Activated naive CD4-positive, alpha-beta T cell treated with anti-CD3 and anti-CD28 coated beads for 36 hours (primary cell): Measurements from ENCODE around the gene HMX1. TPM values are rescaled to one million over a fixed set of nuclear protein-coding genes. Genes with fewer than 3 reads are reported as not detected.
A peak's percentile ranks its signal among the peaks of the same experiment; 100 is the strongest.

ENCODE experiments used
- CTCF ChIA-PET: fragments of 350-600 bp; sonication (Branson Sonifier 250); formaldehyde crosslinking; loops from one replicate; lab custom pipeline; 2021; ENCODE audit warnings: antibody characterized with exemption; lab: Charles Lee
- DNase-seq: peaks from one replicate; pipeline ENCODE4 v3.0.0-alpha.2; 2020
- H3K27ac Mint-ChIP-seq: one replicate; pipeline ENCODE4 v1.8.0; 2021; ENCODE audit warnings: mild to moderate bottlenecking, mixed read lengths
- H3K27me3 Mint-ChIP-seq: one replicate; pipeline ENCODE4 v1.8.0; 2021; ENCODE audit warnings: low read depth, mixed read lengths
- H3K36me3 Mint-ChIP-seq: one replicate; pipeline ENCODE4 v1.8.0; 2021; ENCODE audit warnings: low read depth, mixed read lengths
- H3K4me1 Mint-ChIP-seq: one replicate; pipeline ENCODE4 v1.8.0; 2021; ENCODE audit warnings: low read depth, mixed read lengths
- H3K4me3 Mint-ChIP-seq: one replicate; pipeline ENCODE4 v1.8.0; 2021; ENCODE audit warnings: mild to moderate bottlenecking, moderate library complexity, mixed read lengths
- H3K9me3 Mint-ChIP-seq: one replicate; pipeline ENCODE4 v1.8.0; 2021; ENCODE audit warnings: mixed read lengths
- intact Hi-C: fragments of 100-400 bp; cut with micrococcal nuclease; formaldehyde crosslinking; loops from one replicate; pipeline ENCODE4 v1.15.1; 2023
- total RNA-seq, 2 experiments: library from RNA; stranded (reverse); gene quantifications; one replicate each; pipeline ENCODE4 v1.2.3, GENCODE V29; 2021

Gene HMX1
- total RNA-seq, 2 experiments from 2014 or later = not detected

DNA sequence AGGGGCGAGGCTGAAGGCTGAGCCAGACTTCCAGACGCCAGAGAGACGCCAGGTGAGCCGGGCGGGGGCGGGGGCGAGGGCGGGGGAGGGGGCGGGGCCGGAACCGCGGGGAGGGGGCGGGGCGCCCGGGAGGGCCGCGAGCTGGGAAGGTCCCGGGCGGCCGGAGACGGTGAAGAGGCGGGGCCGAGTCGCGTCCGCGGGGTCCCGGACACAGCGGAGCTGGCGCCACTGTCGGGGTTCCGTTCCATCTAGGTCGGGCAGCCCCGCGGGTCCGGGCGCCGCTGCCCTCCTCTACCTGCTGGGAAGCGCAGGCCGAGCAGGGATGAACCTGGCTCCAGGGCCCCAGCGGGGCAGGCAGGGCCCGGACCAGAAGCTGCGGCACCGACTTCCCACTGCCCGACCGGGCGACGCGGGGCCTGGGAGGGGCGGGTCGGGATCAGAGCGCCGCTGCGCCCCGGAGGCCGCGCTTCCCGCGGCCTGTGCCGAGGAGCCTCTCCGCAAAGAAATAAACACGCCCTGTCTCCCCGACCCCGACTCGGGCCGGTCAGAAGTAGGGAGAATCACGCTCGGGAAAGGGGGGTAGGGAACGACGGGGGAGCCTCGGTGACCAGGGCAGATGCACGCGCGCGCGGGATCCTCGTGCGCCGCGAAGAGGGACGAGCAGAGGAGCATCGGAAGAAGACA is 10.6 kb downstream of the HMX1 start:
- no peaks in the 10 kb centered on the region for H3K9me3 Mint-ChIP-seq
- CTCF ChIA-PET = no interaction called here
- peaks cover 15% of the 10 kb centered on the region for H3K4me1 Mint-ChIP-seq
- DNase-seq = no peak
- H3K36me3 Mint-ChIP-seq = no peaks in the 10 kb centered on the region
- no peak overlapping the region for H3K27ac Mint-ChIP-seq
- intact Hi-C loops = no loop called here
- no peak overlapping the region for H3K4me3 Mint-ChIP-seq
- H3K27me3 Mint-ChIP-seq = peaks cover 63% of the 10 kb centered on the region

DNA sequence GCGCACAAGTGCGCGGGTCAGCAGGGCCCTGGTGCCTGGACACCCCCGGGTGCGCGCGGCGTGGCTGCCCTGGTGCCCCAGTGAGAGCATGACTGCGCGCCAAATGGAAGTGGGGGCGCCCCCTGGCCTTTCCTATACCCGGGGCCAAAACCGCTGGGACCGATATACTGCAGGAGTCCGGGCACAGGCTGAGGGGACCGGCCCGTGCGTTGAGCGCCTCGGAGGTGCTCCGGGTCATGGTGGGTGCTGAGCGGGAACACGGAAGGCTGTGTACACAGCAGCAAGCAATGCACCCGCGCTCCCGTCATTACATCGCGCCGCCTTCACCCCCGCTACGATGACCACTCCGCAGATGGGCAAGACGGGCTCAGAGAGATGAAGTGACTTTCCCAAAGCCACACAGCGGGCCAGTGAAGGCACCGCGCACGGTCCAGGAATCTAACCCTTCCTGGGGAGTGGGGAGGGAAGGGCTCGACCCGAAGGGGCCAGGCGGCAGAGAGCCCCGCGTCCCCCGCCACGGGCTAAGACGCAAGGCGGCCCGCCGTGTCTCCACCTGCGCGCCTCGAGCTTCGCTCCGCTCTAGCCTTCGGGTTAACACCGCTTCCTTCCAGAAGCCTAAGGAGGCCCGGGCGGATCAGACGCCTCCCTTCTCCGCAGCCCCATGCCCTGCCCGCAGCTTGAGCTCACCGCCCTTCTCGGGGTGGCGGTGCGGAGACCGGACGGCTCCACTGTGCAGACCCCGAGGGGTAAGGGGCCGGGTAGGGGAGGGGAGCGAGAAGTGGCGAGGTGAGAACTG is 11.3 kb downstream of the HMX1 start:
- CTCF ChIA-PET = no interaction called here
- H3K4me3 Mint-ChIP-seq = no peak overlapping the region
- H3K27me3 Mint-ChIP-seq = peaks cover 67% of the 10 kb centered on the region
- no peaks in the 10 kb centered on the region for H3K36me3 Mint-ChIP-seq
- DNase-seq = no peak
- H3K4me1 Mint-ChIP-seq = peaks cover 16% of the 10 kb centered on the region
- no peak overlapping the region for H3K27ac Mint-ChIP-seq
- intact Hi-C loops = no loop called here
- no peaks in the 10 kb centered on the region for H3K9me3 Mint-ChIP-seq

DNA sequence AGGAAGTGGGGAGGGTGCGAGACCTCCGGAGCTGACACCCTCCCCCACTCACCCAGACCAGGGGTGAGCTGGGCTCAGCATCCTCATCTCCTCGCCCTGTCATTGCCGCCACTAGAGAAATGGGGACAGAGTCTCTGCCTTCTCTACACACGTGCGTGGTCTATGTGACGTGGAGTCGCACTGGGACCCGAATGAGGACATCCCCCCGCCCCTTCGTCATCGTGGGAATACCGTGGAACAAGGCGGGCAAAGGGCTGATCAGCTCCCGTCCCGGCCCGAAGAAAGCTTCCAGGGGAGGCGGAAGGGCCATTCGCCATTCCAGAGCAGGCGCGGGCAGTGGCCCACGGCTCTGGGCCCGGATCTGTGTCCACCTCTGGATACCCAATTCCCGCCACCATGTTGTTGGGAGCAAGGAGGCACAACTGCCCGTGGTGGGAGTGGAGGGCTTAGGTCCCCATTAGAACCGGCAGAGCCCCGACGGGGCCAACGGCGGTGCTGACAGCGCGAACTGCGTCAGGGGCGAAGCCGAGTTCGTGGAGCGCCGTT is 12.0 kb downstream of the HMX1 start:
- peaks cover 16% of the 10 kb centered on the region for H3K4me1 Mint-ChIP-seq
- CTCF ChIA-PET = no interaction called here
- no peaks in the 10 kb centered on the region for H3K36me3 Mint-ChIP-seq
- no peaks in the 10 kb centered on the region for H3K9me3 Mint-ChIP-seq
- intact Hi-C loops = no loop called here
- H3K27me3 Mint-ChIP-seq = peaks cover 69% of the 10 kb centered on the region
- no peak overlapping the region for H3K27ac Mint-ChIP-seq
- no peak for DNase-seq
- H3K4me3 Mint-ChIP-seq = no peak overlapping the region

DNA sequence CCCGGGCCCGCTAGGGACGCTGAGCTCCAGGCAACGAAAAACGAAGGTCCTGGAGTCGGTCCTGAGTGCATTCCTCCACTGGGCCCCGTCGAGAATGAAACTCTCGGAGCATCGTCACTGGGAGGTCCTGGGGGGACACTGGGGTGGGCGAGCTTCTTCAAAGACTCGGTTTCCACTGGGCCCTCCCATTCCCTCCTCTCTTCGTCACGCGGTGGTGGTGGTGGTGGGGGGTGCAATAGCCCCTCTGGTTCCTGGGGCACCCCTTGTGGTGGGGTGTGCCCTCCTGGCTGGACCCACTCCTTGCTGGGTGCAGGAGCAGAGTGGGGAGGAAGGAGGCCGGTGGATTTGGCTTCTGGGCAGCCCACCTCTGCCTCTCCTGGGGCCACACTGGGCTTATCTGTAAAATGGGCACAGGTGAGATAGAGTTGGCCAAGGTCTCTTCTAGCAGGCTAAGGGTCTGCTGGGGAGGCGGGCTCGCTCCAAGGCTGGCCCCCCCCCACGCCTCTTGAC is 12.9 kb downstream of the HMX1 start:
- no peak for DNase-seq
- Mint-ChIP-seq H3K27me3 (peaks cover 65% of the 10 kb centered on the region), H3K36me3 (no peaks in the 10 kb centered on the region), H3K4me3 (no peak overlapping the region), H3K9me3 (no peaks in the 10 kb centered on the region), H3K27ac (no peak overlapping the region), H3K4me1 (peaks cover 16% of the 10 kb centered on the region)
- CTCF ChIA-PET = no interaction called here
- intact Hi-C loops = no loop called here

DNA sequence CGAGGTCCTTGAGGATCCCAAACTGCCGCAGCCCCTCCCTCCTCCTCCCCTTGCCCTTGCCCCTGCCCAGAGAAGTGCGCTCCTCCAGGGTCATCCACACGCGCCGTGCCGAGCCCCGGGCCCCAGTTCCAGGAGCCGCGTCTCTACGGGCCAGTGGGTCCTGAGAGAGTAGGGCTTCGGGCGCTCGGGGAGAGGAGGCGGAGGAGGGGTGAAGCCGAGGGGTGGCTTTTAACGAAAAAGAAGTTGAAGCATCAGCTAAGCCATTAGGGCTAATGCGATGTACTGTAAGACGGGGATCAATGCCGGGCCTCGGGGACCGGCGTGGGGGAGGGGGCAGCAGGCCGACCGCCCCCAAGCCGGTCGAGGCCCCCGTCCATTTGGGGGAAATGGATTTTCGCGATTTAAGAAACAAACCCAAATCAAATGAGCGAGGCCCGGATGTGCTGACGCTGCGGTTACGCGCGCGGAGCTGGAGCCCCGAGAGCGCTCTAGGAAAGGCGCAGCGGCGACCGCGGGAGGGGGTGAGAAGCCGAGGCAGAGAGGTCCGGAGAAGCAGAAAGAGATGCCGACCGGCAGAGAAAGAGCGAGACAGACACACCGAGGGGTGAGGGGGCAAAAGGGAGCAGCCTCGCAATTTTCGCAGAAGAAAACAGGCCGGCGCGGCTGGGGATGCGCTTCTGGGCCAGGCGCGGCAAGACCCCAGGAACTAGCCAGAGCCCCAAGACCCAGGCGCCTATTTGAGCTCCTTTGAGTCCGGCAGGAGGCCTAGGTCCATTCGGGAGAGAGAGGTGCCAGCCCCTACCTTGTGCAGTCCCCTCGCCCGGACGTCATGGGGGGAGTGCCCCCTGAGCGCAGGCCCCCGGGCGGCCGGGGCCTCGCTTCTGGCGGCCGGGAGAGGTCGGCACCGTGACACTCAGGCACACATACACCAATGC is 13.6 kb downstream of the HMX1 start:
- Mint-ChIP-seq H3K27ac (no peak overlapping the region), H3K27me3 (peaks cover 69% of the 10 kb centered on the region)
- CTCF ChIA-PET = no interaction called here

DNA sequence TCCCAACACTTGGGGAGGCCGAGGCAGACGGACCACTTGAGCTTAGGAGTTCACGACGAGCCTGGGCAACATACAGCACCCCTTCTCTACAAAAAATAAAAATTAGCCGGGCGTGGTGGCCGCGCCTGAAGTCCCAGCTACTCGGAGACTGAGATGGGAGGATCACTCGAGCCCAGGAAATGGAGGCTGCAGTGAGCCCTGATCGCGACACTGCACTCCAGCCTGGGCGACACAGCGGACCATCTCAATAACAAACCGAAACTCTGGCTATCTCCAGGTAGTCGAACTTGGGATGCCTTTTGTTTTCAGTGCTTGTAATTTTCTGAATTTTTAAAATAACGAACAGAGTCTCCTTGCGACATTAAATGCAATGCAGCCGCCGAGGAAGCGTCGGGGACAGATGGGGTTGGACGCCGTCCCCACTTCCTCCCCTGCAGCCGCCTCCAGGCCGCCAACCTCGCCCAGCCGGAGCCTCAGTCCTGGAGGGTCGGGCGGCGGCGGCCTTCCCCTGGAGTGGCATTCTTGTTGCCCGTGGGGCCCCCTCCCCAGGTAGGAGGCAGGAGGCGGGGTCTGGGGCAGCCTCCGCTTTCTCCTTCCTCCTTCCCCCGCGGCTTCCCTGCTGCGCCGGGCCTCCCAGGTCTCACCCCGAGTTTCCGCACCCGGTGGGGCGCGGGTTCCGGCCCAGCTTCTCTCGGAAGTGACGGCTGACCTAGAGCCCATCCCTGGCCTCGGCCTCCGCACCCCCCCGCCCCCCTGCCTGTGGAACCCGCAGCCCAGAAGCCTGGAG is 14.6 kb downstream of the HMX1 start:
- H3K9me3 Mint-ChIP-seq = peaks cover 2% of the 10 kb centered on the region
- intact Hi-C loops = loop anchor here (2.0 kb wide), 1 partner anchor 16 kb away; no protein-coding TSS in a partner anchor
- H3K27me3 Mint-ChIP-seq = peaks cover 65% of the 10 kb centered on the region
- CTCF ChIA-PET = no interaction called here
- no peaks in the 10 kb centered on the region for H3K36me3 Mint-ChIP-seq
- H3K4me3 Mint-ChIP-seq = no peak overlapping the region
- DNase-seq = no peak
- peaks cover 16% of the 10 kb centered on the region for H3K4me1 Mint-ChIP-seq
- H3K27ac Mint-ChIP-seq = no peak overlapping the region

More for the DNA sequence above, 13.6 kb downstream of the HMX1 start:
- no peaks in the 10 kb centered on the region for H3K36me3 Mint-ChIP-seq
- peak; percentile 12 for DNase-seq
- intact Hi-C loops = loop anchor here (2.0 kb wide), 1 partner anchor 15 kb away; no protein-coding TSS in a partner anchor
- peaks cover 2% of the 10 kb centered on the region for H3K9me3 Mint-ChIP-seq
- H3K4me1 Mint-ChIP-seq = peaks cover 16% of the 10 kb centered on the region
- H3K4me3 Mint-ChIP-seq = no peak overlapping the region

DNA sequence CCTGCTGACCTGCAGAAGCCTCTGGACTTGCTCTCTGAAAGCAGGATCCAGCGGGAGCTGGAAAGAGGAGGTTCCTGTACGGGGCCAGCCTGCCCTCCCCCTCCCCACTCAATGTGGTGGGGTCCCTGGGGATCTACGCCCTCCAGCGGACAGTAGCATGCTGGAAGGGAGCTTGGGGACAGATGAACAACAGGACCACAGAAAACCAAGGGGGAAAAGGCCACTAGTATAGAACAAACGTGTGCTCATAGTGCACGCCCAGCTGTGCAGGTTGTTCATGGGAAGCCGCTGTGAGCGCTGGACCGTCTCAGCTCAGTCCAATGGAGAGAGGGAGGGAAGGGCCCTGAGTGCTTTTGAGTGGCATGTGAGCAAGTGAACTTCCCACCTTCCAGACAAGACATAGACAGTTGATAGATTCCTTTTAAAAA is 15.8 kb downstream of the HMX1 start:
- CTCF ChIA-PET = no interaction called here
- peaks cover 60% of the 10 kb centered on the region for H3K27me3 Mint-ChIP-seq
- H3K36me3 Mint-ChIP-seq = no peaks in the 10 kb centered on the region
- no peak overlapping the region for H3K27ac Mint-ChIP-seq
- DNase-seq = no peak
- H3K9me3 Mint-ChIP-seq = peaks cover 2% of the 10 kb centered on the region
- H3K4me1 Mint-ChIP-seq = peaks cover 14% of the 10 kb centered on the region
- H3K4me3 Mint-ChIP-seq = no peak overlapping the region
- intact Hi-C loops = loop anchor here (2.0 kb wide), 1 partner anchor 17 kb away; no protein-coding TSS in a partner anchor

DNA sequence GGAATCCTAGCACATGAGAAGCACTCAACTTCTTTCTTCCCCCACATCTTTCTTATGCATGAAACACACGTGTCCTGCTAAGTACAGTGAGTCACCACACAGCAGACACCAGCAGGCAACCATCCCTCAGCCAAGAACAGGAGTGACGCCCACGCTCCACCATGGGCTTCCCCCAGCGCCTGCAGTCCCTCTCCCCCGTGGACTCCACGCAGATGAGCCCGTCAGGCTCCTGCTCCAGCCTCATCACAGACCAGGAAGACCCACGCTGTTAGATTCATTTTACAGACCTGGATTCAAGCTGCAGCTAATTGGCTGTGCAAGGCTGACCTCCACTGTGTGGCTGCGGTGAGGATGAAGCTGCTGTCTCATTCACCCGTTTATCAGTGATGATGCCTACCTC is 16.7 kb downstream of the HMX1 start:
- H3K9me3 Mint-ChIP-seq = peaks cover 2% of the 10 kb centered on the region
- H3K27ac Mint-ChIP-seq = no peak overlapping the region
- H3K4me3 Mint-ChIP-seq = no peak overlapping the region
- H3K27me3 Mint-ChIP-seq = peaks cover 54% of the 10 kb centered on the region
- DNase-seq = no peak
- CTCF ChIA-PET = no interaction called here
- H3K4me1 Mint-ChIP-seq = peaks cover 12% of the 10 kb centered on the region
- intact Hi-C loops = no loop called here
- no peaks in the 10 kb centered on the region for H3K36me3 Mint-ChIP-seq

DNA sequence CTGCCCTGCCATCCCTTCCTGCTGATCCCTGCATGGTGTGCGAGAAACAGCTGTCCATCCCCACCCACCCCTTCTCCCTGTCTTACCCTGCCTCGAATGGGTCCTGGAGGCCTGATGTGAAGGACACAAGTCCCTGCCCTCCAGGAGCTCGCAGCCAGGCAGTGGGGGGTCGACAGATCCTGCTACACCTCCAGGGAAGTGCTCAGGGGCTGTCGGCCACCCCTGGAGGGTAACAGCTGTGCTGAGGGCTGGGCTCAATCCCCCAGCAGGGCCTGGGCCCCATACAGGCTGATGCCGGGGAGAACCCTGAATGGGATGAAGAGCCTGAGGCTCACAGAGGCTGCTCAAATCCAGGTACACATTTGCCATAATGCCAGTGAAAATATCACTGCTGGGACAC is 17.6 kb downstream of the HMX1 start:
- Mint-ChIP-seq H3K27ac (no peak overlapping the region), H3K9me3 (peaks cover 2% of the 10 kb centered on the region), H3K4me1 (peaks cover 10% of the 10 kb centered on the region), H3K27me3 (peaks cover 46% of the 10 kb centered on the region), H3K36me3 (no peaks in the 10 kb centered on the region), H3K4me3 (no peak overlapping the region)
- CTCF ChIA-PET = no interaction called here
- no peak for DNase-seq
- intact Hi-C loops = no loop called here

DNA sequence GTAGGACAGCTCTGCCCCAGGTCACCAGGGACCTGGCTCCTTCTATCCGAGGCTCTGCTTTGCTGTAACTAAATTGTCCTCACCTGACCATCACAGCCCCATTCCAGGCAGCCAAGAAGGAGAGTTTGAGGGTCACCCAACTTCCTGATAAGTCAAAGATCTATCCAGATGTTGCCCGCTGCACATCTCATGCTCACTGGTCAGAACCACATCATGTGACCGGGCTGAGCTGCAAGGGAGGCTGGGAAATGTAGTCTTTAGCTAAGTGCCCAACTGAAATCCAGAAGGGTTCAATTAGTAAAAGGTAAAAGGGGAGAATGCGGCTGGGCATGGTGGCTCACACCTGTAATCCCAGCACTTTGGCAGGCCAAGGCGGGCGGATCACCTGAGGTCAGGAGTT is 18.4 kb downstream of the HMX1 start:
- Mint-ChIP-seq H3K4me3 (no peak overlapping the region), H3K36me3 (no peaks in the 10 kb centered on the region), H3K4me1 (peaks cover 10% of the 10 kb centered on the region), H3K27me3 (peaks cover 42% of the 10 kb centered on the region), H3K9me3 (peaks cover 2% of the 10 kb centered on the region), H3K27ac (no peak overlapping the region)
- no peak for DNase-seq
- CTCF ChIA-PET = no interaction called here
- intact Hi-C loops = no loop called here

DNA sequence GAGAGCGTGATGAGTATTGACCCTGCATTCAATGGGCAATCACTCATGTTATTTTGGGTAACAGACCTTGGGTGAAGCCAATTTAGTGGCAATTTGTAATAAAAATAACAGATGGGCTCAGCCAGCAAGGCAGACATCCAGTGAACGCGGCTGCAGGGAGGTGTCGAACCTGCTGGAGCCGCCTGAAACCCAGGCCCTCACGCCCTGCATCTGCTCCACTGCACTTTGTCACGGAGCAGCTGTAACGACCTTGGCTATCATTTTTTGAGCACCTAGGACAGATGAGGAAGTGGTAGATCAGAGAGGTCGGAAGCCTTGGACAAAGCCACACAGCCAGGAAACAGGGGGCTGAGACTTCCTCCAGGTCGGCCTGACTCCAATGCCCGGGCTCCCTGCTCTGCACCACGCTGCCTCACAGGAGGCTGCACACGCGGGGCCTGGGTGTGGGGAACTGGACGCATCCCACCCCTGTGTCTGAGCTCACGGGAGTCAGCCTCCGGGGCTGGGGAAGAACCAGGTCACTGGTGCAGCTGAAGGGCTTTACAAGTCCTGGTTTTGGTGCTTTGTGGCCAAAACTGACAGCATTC is 19.4 kb downstream of the HMX1 start:
- CTCF ChIA-PET = no interaction called here
- Mint-ChIP-seq H3K9me3 (peaks cover 2% of the 10 kb centered on the region), H3K36me3 (no peaks in the 10 kb centered on the region), H3K4me1 (peaks cover 8% of the 10 kb centered on the region), H3K27ac (no peak overlapping the region), H3K27me3 (peaks cover 39% of the 10 kb centered on the region), H3K4me3 (no peak overlapping the region)
- intact Hi-C loops = no loop called here
- no peak for DNase-seq
